GM21423 (cell line): ENCODE data around the gene BRAF.
"Not testable (repeated sequence)": the region's sequence is repeated elsewhere in the genome, so short reads cannot be mapped to it uniquely, and the experiment has no call there.

Experiments used
- ATAC-seq: cut with Tn5 transposase; IDR thresholded peaks from one replicate; pipeline ENCODE4 v1.9.1; 2021; ENCODE audit warnings: mild to moderate bottlenecking, moderate library complexity; ENCODE audit not compliant: unreplicated experiment

Gene BRAF

GRCh38 chr7:140685407-140686087 is 239.2 kb downstream of the BRAF start:
- no peak for ATAC-seq

GRCh38 chr7:140684066-140684950 is 240.4 kb downstream of the BRAF start:
- ATAC-seq = no peak

- no peak for ATAC-seq
These were observed 241.1 kb downstream of the BRAF start for GRCh38 chr7:140683657-140684056.

GRCh38 chr7:140681766-140682165 is 243.0 kb downstream of the BRAF start:
- no peak for ATAC-seq

- ATAC-seq = no peak
These were observed 243.8 kb downstream of the BRAF start for GRCh38 chr7:140680886-140681285.

GRCh38 chr7:140679186-140679585 is 245.5 kb downstream of the BRAF start:
- ATAC-seq = no peak

- ATAC-seq = no peak
These were observed 246.0 kb downstream of the BRAF start for GRCh38 chr7:140678816-140679130.

GRCh38 chr7:140678081-140678815 is 246.5 kb downstream of the BRAF start:
- ATAC-seq = no peak

GRCh38 chr7:140677496-140677895 is 247.2 kb downstream of the BRAF start:
- no peak for ATAC-seq

GRCh38 chr7:140676956-140677355 is 247.8 kb downstream of the BRAF start:
- not testable (repeated sequence) for ATAC-seq

- peak; percentile 49 for ATAC-seq
These were observed 248.4 kb downstream of the BRAF start for GRCh38 chr7:140676306-140676705.

GRCh38 chr7:140675726-140676125 is 249.0 kb downstream of the BRAF start:
- ATAC-seq = no peak

- ATAC-seq = no peak
These were observed 249.6 kb downstream of the BRAF start for GRCh38 chr7:140674899-140675701.

- peak; percentile 23 for ATAC-seq
These were observed 250.4 kb downstream of the BRAF start for GRCh38 chr7:140674356-140674800.

- ATAC-seq = no peak
These were observed 251.0 kb downstream of the BRAF start for GRCh38 chr7:140673774-140674155.

GRCh38 chr7:140673063-140673773 is 251.5 kb downstream of the BRAF start:
- ATAC-seq = peak; percentile 38

- peak; percentile 52 for ATAC-seq
These were observed 252.2 kb downstream of the BRAF start, which contains the start of gene ADCK2 for GRCh38 chr7:140672382-140673062. Gene ADCK2 (plus strand): TSS chr7:140672945. CDS start chr7:140673331, 386 bp downstream.

GRCh38 chr7:140671966-140672365 is 252.8 kb downstream of the BRAF start:
- no peak for ATAC-seq

- no peak for ATAC-seq
These were observed 254.3 kb downstream of the BRAF start for GRCh38 chr7:140670343-140670935.
